Measurements from ENCODE around the gene DEPDC7. TPM values are rescaled to one million over a fixed set of nuclear protein-coding genes. Genes with fewer than 3 reads are reported as not detected.

The DEPDC7 gene
- polyA plus RNA-seq, 2 of the 4 experiments (the other 2 are of a cell fraction): 15.3 to 16.6 TPM

DNA sequence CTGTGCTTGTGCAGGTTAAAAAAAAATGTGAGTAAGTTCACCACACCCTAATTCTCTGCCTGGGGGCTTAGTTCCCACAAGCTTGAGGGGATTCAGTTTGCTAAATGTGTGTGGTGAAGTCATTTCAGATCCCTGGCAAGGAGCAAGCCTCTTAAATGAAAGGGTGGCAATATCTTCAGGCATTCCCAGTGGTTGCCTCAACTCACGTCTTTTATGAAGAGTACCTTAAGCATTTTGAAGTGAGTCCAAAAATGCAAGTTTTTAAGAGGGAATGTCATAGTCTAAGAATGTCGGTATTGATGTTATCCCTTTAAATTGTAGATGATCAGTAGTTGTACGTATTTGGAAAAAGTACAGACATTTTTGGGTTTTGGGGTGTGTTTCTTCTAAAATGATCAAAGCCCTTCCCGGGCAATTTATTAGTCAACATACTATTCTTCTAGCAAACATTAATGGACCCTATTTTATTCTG, 28.6 kb downstream of the DEPDC7 start (continued):
- TF ChIP-seq, protein P1, sequence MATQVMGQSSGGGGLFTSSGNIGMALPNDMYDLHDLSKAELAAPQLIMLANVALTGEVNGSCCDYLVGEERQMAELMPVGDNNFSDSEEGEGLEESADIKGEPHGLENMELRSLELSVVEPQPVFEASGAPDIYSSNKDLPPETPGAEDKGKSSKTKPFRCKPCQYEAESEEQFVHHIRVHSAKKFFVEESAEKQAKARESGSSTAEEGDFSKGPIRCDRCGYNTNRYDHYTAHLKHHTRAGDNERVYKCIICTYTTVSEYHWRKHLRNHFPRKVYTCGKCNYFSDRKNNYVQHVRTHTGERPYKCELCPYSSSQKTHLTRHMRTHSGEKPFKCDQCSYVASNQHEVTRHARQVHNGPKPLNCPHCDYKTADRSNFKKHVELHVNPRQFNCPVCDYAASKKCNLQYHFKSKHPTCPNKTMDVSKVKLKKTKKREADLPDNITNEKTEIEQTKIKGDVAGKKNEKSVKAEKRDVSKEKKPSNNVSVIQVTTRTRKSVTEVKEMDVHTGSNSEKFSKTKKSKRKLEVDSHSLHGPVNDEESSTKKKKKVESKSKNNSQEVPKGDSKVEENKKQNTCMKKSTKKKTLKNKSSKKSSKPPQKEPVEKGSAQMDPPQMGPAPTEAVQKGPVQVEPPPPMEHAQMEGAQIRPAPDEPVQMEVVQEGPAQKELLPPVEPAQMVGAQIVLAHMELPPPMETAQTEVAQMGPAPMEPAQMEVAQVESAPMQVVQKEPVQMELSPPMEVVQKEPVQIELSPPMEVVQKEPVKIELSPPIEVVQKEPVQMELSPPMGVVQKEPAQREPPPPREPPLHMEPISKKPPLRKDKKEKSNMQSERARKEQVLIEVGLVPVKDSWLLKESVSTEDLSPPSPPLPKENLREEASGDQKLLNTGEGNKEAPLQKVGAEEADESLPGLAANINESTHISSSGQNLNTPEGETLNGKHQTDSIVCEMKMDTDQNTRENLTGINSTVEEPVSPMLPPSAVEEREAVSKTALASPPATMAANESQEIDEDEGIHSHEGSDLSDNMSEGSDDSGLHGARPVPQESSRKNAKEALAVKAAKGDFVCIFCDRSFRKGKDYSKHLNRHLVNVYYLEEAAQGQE (IDR thresholded peaks at IDR 0.05): no peak
- TF ChIP-seq GATA3 (IDR thresholded peaks at IDR 0.05; ENCODE audit: borderline replicate concordance): peak; percentile 94
- TF ChIP-seq MAZ (IDR thresholded peaks at IDR 0.05; ENCODE audit: borderline replicate concordance, low read depth, low read length): no peak
- no peak for TF ChIP-seq HEYL (CRISPR knock-in tag; IDR thresholded peaks at IDR 0.05)
- no peak for TF ChIP-seq CBX2 (IDR thresholded peaks at IDR 0.05; ENCODE audit: borderline replicate concordance, low read depth)
- TF ChIP-seq SREBF2 (IDR thresholded peaks at IDR 0.05): no peak
- TF ChIP-seq FOSL2 (IDR thresholded peaks at IDR 0.05): peak; percentile 56
- peak; percentile 72 for TF ChIP-seq FOSL2 (CRISPR knock-in tag; IDR thresholded peaks at IDR 0.05)
- peak in 1 of 2 experiments; percentile 79; a peak in 3 of 4 replicates for TF ChIP-seq CEBPB (IDR thresholded peaks at IDR 0.05)
- peak; percentile 28 for TF ChIP-seq MAFK (IDR thresholded peaks at IDR 0.05; ENCODE audit: partially characterized antibody)
- no peak for TF ChIP-seq EHMT2 (IDR thresholded peaks at IDR 0.05; ENCODE audit: low read depth)
- no peak for TF ChIP-seq CHD4 (IDR thresholded peaks at IDR 0.05; ENCODE audit: borderline replicate concordance)
- no peak for TF ChIP-seq RCOR1 (IDR thresholded peaks at IDR 0.05; ENCODE audit: low read depth, low read length)
- no peak for TF ChIP-seq NFE2L2 (conservative IDR thresholded peaks at IDR 0.05; ENCODE audit: low read length)
- TF ChIP-seq, protein P2, sequence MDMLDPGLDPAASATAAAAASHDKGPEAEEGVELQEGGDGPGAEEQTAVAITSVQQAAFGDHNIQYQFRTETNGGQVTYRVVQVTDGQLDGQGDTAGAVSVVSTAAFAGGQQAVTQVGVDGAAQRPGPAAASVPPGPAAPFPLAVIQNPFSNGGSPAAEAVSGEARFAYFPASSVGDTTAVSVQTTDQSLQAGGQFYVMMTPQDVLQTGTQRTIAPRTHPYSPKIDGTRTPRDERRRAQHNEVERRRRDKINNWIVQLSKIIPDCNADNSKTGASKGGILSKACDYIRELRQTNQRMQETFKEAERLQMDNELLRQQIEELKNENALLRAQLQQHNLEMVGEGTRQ (IDR thresholded peaks at IDR 0.05): no peak
- TF ChIP-seq SMC3 (IDR thresholded peaks at IDR 0.05): 0 out of 3 replicates have a peak, but pooled peaks have one; percentile 9
- TF ChIP-seq RAD21 (conservative IDR thresholded peaks at IDR 0.05 in 1 of 2, IDR thresholded peaks at IDR 0.05 in 1 of 2): no peak; a peak in 1 of 5 replicates
- no peak for TF ChIP-seq KDM1A (IDR thresholded peaks at IDR 0.05; ENCODE audit: low read depth)
- TF ChIP-seq, protein P3, sequence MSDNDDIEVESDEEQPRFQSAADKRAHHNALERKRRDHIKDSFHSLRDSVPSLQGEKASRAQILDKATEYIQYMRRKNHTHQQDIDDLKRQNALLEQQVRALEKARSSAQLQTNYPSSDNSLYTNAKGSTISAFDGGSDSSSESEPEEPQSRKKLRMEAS (IDR thresholded peaks at IDR 0.05): 0 out of 2 replicates have a peak, but pooled peaks have one; percentile 33
- no peak for TF ChIP-seq HDAC2 (IDR thresholded peaks at IDR 0.05)
- TF ChIP-seq, protein P4, sequence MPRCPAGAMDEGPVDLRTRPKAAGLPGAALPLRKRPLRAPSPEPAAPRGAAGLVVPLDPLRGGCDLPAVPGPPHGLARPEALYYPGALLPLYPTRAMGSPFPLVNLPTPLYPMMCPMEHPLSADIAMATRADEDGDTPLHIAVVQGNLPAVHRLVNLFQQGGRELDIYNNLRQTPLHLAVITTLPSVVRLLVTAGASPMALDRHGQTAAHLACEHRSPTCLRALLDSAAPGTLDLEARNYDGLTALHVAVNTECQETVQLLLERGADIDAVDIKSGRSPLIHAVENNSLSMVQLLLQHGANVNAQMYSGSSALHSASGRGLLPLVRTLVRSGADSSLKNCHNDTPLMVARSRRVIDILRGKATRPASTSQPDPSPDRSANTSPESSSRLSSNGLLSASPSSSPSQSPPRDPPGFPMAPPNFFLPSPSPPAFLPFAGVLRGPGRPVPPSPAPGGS (IDR thresholded peaks at IDR 0.05): 0 out of 3 replicates have a peak, but pooled peaks have one; percentile 43
- TF ChIP-seq JUNB (IDR thresholded peaks at IDR 0.05): peak; percentile 90
- TF ChIP-seq HMGXB4 (CRISPR knock-in tag; IDR thresholded peaks at IDR 0.05; ENCODE audit: borderline replicate concordance): no peak
- peak; percentile 74 to 75 for TF ChIP-seq JUN (IDR thresholded peaks at IDR 0.05)
